ENCODE measurements around the gene BTBD2. TPM values are rescaled to one million over a fixed set of nuclear protein-coding genes. Genes with fewer than 3 reads are reported as not detected.

Gene BTBD2
- polyA plus RNA-seq, 1 donor (not counting 4 experiments of a cell fraction or from before 2014, with no cell fraction given) = 22.3 TPM

DNA sequence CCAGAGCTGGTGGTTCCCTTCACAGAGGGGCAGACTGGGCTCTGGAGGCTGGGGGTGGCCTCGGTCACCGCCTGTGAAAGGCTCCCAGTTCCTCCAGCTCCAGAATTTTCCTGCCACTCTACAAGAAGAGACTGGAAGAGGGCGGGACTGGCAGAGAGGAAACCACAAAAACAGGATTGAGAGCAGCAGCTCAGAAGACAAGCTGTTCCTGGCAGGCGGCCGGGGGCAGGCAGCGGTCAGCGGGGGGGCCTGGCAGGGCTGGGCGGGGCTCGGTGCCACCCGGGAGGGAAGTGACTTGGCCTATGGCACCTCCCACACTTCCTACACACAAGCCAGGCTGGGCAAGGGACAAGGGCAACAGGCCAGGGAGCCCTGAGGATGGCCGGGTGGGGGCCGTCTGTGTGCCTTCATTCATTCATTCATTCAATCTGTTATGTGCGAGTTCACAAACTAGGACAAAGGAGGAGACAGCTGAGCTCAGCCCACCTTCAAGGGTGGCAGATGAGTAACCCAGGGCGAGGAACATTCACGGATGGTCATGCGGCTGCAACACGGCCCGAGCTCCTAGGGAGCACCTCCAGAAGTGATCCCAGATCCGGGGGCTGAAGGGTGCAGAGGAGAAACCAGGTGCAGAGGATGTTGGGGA lies 16.9 kb upstream of the BTBD2 start:
- Histone ChIP-seq H3K79me2 (ENCODE audit: control insufficient read depth, insufficient read depth, low read length) (no peaks in the 10 kb centered on the region), H2AFZ (ENCODE audit: control insufficient read depth, low read length) (peak overlapping the region; percentile 65), H3K9me3 (ENCODE audit: control insufficient read depth, low read depth, low read length) (no peaks in the 10 kb centered on the region), H4K20me1 (ENCODE audit: control insufficient read depth, extremely low read depth, insufficient read depth, low read length) (no peaks in the 10 kb centered on the region), H3K27me3 (ENCODE audit: control insufficient read depth, extremely low read depth, insufficient read depth, low read length) (no peaks in the 10 kb centered on the region), H3K4me2 (ENCODE audit: control insufficient read depth, extremely low read depth, insufficient read depth, low read depth, low read length) (peak overlapping the region; percentile 83), H3K4me1 (ENCODE audit: control insufficient read depth, extremely low read depth, insufficient read depth, low read length) (peaks cover 23% of the 10 kb centered on the region), H3K9me1 (ENCODE audit: control insufficient read depth, extremely low read depth, insufficient read depth, low read length) (no peaks in the 10 kb centered on the region), H3K36me3 (ENCODE audit: control insufficient read depth in 2 of 2, extremely low read depth in 1 of 2, insufficient read depth in 2 of 2, low read length in 2 of 2) (no peaks in the 10 kb centered on the region), H3K4me3 (ENCODE audit: control insufficient read depth in 2 of 3, extremely low read depth in 1 of 3, insufficient read depth in 2 of 3, low read depth in 1 of 3, low read length in 3 of 3) (peak overlapping the region in 2 of 3 experiments; percentile 24 to 47), H3K27ac (ENCODE audit: control insufficient read depth, insufficient read depth, low read length) (peak overlapping the region; percentile 74), H3K9ac (ENCODE audit: control insufficient read depth, extremely low read depth, insufficient read depth, low read length) (peak overlapping the region; percentile 70)
- TF ChIP-seq, protein P1, sequence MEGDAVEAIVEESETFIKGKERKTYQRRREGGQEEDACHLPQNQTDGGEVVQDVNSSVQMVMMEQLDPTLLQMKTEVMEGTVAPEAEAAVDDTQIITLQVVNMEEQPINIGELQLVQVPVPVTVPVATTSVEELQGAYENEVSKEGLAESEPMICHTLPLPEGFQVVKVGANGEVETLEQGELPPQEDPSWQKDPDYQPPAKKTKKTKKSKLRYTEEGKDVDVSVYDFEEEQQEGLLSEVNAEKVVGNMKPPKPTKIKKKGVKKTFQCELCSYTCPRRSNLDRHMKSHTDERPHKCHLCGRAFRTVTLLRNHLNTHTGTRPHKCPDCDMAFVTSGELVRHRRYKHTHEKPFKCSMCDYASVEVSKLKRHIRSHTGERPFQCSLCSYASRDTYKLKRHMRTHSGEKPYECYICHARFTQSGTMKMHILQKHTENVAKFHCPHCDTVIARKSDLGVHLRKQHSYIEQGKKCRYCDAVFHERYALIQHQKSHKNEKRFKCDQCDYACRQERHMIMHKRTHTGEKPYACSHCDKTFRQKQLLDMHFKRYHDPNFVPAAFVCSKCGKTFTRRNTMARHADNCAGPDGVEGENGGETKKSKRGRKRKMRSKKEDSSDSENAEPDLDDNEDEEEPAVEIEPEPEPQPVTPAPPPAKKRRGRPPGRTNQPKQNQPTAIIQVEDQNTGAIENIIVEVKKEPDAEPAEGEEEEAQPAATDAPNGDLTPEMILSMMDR (optimal IDR thresholded peaks at IDR 0.05 in 1 of 3, IDR thresholded peaks at IDR 0.05 in 1 of 3, conservative IDR thresholded peaks at IDR 0.05 in 1 of 3; ENCODE audit: extremely low read depth in 1 of 3, insufficient read depth in 2 of 3, low read length in 3 of 3) = no peak
- no peak for TF ChIP-seq EZH2 (IDR thresholded peaks at IDR 0.05; ENCODE audit: low read length)
- no peak for DNase-seq (ENCODE audit: low read depth, low spot score)
- FAIRE-seq = peak; percentile 86
- dilution Hi-C loops (cut with MboI; ENCODE audit: extremely low pct_ligation_motif_present, low sequenced_read_pairs) = no loop called here

DNA sequence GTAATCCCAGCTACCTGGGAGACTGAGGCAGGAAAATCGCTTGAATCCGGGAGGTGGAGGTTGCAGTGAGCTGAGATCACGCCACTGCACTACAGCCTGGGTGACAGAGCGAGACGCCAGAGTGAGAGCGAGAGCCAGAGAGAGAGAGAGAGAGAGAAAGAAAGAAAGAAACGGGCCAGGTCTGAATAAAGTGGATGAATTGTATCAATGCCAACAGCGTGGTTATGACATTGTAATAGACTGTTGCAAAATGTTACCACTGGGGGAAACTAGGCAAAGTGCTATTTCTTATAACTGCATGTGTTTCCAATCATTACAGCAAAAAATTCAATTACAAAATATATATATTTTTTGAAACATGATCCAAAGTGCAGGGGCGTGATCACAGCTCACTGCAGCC lies 11.8 kb upstream of the BTBD2 start:
- H3K27me3 ChIP-seq (ENCODE audit: control insufficient read depth, extremely low read depth, insufficient read depth, low read length) = no peaks in the 10 kb centered on the region
- H3K4me1 ChIP-seq (ENCODE audit: control insufficient read depth, extremely low read depth, insufficient read depth, low read length) = peaks cover 18% of the 10 kb centered on the region
- TF ChIP-seq, protein P1 (optimal IDR thresholded peaks at IDR 0.05 in 1 of 3, IDR thresholded peaks at IDR 0.05 in 1 of 3, conservative IDR thresholded peaks at IDR 0.05 in 1 of 3; ENCODE audit: extremely low read depth in 1 of 3, insufficient read depth in 2 of 3, low read length in 3 of 3) = no peak
- no peak for TF ChIP-seq EZH2 (IDR thresholded peaks at IDR 0.05; ENCODE audit: low read length)
- H3K4me3 ChIP-seq (ENCODE audit: control insufficient read depth in 2 of 3, extremely low read depth in 1 of 3, insufficient read depth in 2 of 3, low read depth in 1 of 3, low read length in 3 of 3) = no peak overlapping the region
- H4K20me1 ChIP-seq (ENCODE audit: control insufficient read depth, extremely low read depth, insufficient read depth, low read length) = no peaks in the 10 kb centered on the region
- H2AFZ ChIP-seq (ENCODE audit: control insufficient read depth, low read length) = no peak overlapping the region
- no peak overlapping the region for H3K4me2 ChIP-seq (ENCODE audit: control insufficient read depth, extremely low read depth, insufficient read depth, low read depth, low read length)
- no peak overlapping the region for H3K9ac ChIP-seq (ENCODE audit: control insufficient read depth, extremely low read depth, insufficient read depth, low read length)
- H3K9me3 ChIP-seq (ENCODE audit: control insufficient read depth, low read depth, low read length) = no peaks in the 10 kb centered on the region
- FAIRE-seq = no peak
- no peak overlapping the region for H3K27ac ChIP-seq (ENCODE audit: control insufficient read depth, insufficient read depth, low read length)
- DNase-seq (ENCODE audit: low read depth, low spot score) = no peak
- no peaks in the 10 kb centered on the region for H3K79me2 ChIP-seq (ENCODE audit: control insufficient read depth, insufficient read depth, low read length)
- dilution Hi-C loops (cut with MboI; ENCODE audit: extremely low pct_ligation_motif_present, low sequenced_read_pairs) = no loop called here
- no peaks in the 10 kb centered on the region for H3K36me3 ChIP-seq (ENCODE audit: control insufficient read depth in 2 of 2, extremely low read depth in 1 of 2, insufficient read depth in 2 of 2, low read length in 2 of 2)
- H3K9me1 ChIP-seq (ENCODE audit: control insufficient read depth, extremely low read depth, insufficient read depth, low read length) = no peaks in the 10 kb centered on the region
